ENCODE measurements around the gene RNF17. TPM values are rescaled to one million over a fixed set of nuclear protein-coding genes. Genes with fewer than 3 reads are reported as not detected.

The RNF17 gene
- total RNA-seq, 1 donor from 2014 or later: not detected

DNA sequence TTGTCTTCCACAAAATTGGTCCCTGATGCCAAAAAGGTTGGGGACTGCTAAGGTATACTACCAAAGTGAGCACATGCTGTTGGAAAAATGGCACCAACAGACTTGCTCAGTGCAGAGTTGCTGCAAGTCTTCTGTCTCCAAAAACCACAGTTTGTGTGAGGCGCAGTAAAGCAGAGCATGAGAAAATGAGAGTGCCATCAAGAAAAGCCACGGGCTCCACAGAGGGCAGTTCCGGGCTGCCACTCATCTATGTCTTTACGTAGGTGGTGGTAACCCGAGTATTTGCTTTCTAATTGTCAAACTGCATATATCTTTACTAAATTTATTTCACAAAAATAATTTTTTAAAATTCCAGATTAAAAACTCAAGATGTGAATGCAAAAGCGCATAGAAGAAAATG lies 123.8 kb downstream of the RNF17 start:
- DNase-seq: no peak
- no peak for ATAC-seq (ENCODE audit: poor library complexity)
- intact Hi-C loops (cut with DNase I): no loop called here

- ATAC-seq (ENCODE audit: poor library complexity) (no peak), DNase-seq (no peak)
- intact Hi-C loops (cut with DNase I): no loop called here
Measured at GRCh38 chr13:24888291-24888931, 124.4 kb downstream of the RNF17 start.

GRCh38 chr13:24890256-24890655 lies 126.3 kb downstream of the RNF17 start:
- DNase-seq (no peak), ATAC-seq (ENCODE audit: poor library complexity) (no peak)
- intact Hi-C loops (cut with DNase I): no loop called here

DNA sequence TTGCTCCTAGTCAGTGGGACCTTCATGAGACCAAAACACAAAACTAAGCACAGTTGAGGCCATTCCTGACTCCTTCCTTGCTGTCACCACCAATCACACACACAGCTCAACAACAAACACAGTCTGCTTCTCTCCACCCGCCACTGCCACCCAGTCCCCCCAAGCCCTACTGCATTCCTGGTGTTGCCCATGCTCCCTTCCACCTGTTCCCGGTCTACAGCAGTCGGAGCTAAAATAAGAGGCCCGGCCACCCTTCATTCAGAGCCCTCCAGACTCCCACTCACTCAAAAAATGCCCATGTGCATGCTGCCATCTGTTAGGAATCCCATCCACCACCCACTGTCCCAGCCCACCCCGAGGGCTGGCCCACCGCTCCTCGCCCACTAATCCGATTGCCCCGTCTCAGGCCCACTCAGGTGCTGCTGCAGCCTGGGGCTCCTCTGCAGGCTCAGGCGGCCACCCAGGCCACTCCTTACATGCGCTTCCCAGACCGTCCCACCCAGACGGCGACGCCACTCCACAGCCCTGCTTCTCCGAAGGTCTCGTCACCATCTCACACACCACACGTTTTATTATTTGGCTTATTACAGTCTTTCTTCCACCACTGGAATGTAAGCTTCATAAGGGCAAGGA lies 127.6 kb downstream of the RNF17 start:
- intact Hi-C loops (cut with DNase I): no loop called here
- DNase-seq: no peak
- no peak for ATAC-seq (ENCODE audit: poor library complexity)

GRCh38 chr13:24892829-24893228 lies 128.9 kb downstream of the RNF17 start:
- intact Hi-C loops (cut with DNase I): no loop called here
- ATAC-seq (ENCODE audit: poor library complexity) (no peak), DNase-seq (no peak)

GRCh38 chr13:24893863-24894262 lies 129.9 kb downstream of the RNF17 start:
- intact Hi-C loops (cut with DNase I): no loop called here
- ATAC-seq (ENCODE audit: poor library complexity): no peak

DNA sequence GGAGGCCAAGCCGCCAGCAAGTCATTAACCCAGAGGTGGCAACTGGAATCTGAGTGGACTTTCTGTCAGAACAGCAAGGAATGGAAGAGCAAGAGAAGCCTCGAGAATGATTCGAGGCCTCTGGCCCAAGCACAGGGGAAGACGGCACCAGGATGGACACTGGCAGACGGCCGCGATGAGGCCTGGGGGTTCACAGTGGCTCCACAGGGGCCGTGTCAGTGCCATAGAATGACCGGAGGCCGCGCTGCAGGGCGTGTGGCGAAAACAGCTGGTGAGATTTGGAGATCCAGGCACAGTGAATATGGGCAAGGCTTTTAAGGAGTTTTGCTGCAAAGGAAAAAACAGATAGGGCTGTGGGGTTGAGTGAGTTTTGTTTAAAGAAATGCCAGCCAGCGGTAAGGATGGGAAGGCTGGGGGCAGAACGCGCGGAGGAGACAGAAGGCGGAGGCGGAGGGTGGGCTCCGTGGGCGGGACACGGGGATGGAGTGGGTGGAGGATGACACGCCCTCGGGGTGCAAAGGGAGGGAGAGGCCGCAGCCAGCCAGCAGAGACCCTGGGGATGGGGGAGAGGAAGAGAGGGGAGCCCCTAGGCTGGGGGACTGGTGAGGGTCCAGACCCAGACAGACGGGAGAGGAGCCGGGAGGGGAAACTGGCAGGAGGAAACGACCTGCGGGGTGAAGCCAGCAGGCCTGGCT lies 130.5 kb downstream of the RNF17 start:
- no peak for ATAC-seq (ENCODE audit: poor library complexity)
- intact Hi-C loops (cut with DNase I): no loop called here
- DNase-seq: no peak

More at GRCh38 chr13:24893863-24894262, 129.9 kb downstream of the RNF17 start:
- no peak for DNase-seq

DNA sequence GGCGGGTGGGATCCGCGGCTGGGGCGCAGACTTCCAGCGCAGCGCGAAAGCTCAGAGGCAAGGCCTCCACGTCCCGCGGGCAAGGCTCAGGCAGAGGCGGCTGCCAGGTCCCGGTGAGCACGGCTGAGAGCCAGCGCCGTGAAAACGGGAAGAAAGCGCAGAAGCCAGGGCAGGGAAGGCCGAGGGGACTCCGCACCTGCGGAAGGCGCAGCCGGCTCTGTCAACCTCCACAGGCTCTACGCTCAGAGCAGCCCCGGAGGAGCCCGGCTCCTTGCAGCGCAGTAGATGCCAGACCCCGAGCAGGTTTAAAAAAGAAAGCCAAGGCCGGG lies 131.0 kb downstream of the RNF17 start:
- intact Hi-C loops (cut with DNase I): no loop called here
- no peak for DNase-seq
- no peak for ATAC-seq (ENCODE audit: poor library complexity)

DNA sequence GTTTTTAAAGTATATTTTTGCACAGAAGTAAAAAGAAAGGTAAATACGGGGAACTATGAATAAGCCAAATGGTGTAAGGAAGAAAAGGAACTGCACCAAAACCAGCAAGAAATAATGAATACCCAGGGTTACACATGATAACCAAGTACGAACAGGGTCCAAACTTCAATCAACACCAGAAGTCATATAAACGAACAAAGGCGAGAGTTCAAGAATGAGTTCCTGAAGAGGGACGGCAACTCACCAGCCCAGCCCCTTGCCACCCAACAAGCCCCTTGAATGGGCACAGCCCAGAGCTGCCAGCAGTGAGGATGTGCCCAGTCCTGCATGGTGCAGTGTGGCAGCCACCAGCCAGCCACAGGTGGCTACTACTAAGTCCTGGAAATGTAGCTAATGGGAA lies 132.1 kb downstream of the RNF17 start:
- intact Hi-C loops (cut with DNase I): no loop called here
- DNase-seq: no peak
- no peak for ATAC-seq (ENCODE audit: poor library complexity)

- ATAC-seq (ENCODE audit: poor library complexity): no peak
- intact Hi-C loops (cut with DNase I): no loop called here
- DNase-seq: no peak
Measured at GRCh38 chr13:24897293-24897692, 133.3 kb downstream of the RNF17 start.

DNA sequence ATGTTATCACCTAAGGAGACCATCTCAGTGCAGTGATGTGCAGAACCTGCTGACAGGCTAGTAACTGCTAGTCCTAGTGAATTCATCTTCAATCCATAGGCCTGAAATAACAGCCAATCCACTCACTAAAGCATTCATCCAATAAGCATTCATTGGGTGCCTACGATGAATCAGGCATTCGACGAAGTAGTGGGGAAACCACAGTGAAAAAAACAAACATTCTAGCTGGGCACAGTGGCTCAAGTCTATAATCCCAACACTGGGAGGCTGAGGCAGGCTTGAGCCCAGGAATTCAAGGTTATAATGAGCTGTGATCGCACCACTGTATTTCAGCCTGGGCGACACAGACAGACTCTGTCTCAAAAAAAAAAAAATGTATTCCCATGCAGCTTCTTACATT lies 135.6 kb downstream of the RNF17 start:
- ATAC-seq (ENCODE audit: poor library complexity) (no peak), DNase-seq (no peak)
- intact Hi-C loops (cut with DNase I): no loop called here

DNA sequence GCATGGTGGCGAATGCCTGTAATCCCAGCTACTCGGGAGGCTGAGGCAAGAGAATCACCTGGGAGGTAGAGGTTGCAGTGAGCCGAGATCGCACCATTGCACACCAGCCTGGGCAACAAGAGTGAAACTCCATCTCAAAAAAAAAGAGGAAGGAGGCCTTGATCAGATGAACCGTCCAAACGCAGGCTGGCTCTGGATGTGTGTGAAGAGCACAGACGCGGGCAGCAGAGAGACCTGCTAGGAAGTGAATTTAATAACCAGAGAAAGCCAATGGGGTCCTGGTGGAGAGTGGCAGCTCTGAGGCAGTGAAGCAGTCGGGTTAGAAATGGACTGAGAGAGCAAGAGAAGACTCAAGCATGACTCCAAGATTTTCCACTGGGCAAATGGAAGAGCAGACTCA lies 136.5 kb downstream of the RNF17 start:
- intact Hi-C loops (cut with DNase I): no loop called here
- no peak for DNase-seq
- no peak for ATAC-seq (ENCODE audit: poor library complexity)

DNA sequence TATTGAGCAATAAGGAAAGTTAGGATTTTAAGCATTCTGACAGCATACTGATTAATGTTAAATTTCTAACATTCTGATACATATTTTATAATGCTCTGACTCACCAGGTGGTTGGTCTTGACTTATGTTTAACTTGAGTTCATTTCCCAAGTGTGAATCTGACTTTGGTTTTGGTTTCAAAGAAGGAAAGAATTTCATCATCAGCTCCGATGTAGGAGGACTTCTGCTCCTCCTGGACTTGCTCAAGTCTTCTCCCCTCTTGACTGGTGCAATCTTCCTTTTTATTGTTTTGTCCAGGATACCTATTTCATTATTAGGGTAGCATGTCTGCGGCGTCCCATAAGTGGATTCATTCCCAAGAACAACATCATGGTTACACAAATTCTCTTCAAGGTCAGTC lies 141.3 kb downstream of the RNF17 start:
- DNase-seq (no peak), ATAC-seq (ENCODE audit: poor library complexity) (no peak)
- intact Hi-C loops (cut with DNase I): no loop called here

DNA sequence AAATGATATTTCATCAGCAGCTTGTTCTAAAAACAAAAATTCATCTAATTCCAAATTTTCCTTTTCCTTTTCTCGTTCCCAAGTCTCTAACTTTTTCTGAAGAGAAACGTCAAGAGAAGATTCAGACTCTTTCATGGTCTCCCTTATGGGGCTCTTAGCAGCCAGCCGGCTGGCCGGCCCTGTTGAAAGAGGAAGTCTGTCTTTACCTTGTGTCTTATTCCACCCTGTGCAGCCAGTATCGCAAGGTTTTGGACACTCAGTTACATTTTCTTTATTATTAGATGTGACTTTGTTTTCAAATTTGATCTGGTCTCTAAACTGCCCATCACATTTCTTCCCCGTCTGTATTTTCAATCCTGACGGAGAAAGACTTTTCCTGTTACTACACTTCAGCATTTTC lies 142.3 kb downstream of the RNF17 start:
- ATAC-seq (ENCODE audit: poor library complexity) (no peak), DNase-seq (no peak)
- intact Hi-C loops (cut with DNase I): no loop called here

DNA sequence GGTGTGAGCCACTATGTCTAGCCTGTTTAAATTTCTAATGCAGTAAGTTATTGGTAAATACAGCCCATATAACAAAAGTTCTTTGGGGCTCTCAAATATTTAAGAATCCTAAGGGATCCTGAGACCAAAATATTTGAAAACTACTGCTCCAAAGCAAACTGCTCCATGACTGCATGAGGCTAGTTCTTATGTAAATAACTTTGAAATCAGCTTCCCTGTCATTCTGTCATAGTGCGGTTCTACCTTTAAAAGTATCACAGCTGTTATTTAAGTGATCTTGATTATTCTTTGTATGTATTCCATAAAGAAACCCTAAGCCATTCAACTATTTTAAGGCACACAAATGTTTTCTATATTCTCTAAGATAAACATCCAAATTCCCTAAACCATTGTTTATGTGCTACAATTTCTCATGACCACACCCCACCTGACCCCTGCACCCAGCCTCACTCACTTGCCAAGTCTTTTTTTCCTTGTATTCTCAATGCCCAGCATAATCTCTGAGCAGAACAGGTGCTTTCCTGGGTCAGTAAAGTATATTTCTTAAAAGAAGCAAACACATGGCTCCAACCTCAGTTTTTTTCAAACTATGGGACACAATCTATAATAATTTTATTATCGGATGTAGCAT lies 146.6 kb downstream of the RNF17 start:
- DNase-seq (no peak), ATAC-seq (ENCODE audit: poor library complexity) (no peak)
- intact Hi-C loops (cut with DNase I): no loop called here

GRCh38 chr13:24911133-24911908 lies 147.4 kb downstream of the RNF17 start:
- no peak for DNase-seq
- ATAC-seq (ENCODE audit: poor library complexity): no peak
- intact Hi-C loops (cut with DNase I): no loop called here

DNA sequence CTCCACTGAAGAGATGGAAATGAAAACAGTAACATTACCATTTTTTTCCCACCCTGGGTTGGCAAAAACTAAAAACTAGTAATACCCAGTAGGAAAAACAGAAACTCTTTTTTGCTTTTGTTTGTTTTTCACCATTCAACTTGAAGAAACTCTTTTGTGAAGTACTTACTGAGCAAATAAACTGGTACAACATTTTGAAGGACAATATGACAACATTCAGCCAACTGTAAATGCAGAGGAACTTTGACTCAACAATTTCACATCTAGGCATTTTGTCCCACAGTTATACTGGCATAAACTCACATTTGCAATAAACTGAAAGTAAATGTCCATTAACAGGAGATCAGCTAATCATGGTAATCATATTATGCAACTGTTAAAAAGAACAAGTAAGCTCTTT lies 152.5 kb downstream of the RNF17 start:
- ATAC-seq (ENCODE audit: poor library complexity) (no peak), DNase-seq (no peak)
- intact Hi-C loops (cut with DNase I): no loop called here

- no peak for ATAC-seq (ENCODE audit: poor library complexity)
- intact Hi-C loops (cut with DNase I): no loop called here
- no peak for DNase-seq
Measured at GRCh38 chr13:24921003-24921402, 157.0 kb downstream of the RNF17 start.

- DNase-seq (no peak), ATAC-seq (ENCODE audit: poor library complexity) (no peak)
- intact Hi-C loops (cut with DNase I): no loop called here
Measured at GRCh38 chr13:24921881-24922280, 157.9 kb downstream of the RNF17 start.

Measured in Right ventricle myocardium superior (tissue), 1 donor.